ENCODE measurements around the gene LYPD6. TPM values are rescaled to one million over a fixed set of nuclear protein-coding genes. Genes with fewer than 3 reads are reported as not detected.

Gene LYPD6
- total RNA-seq, 1 donor from 2014 or later = 4.1 TPM

- peaks cover 15% of the 10 kb centered on the region for H3K4me1 ChIP-seq
- no peaks in the 10 kb centered on the region for H3K27me3 ChIP-seq
- Mint-ChIP-seq H3K27me3 (ENCODE audit: insufficient read depth, low read depth) (peaks cover 3% of the 10 kb centered on the region), H3K9me3 (peaks cover 25% of the 10 kb centered on the region), H3K4me3 (no peak overlapping the region), H3K4me1 (peaks cover 4% of the 10 kb centered on the region), H3K27ac (no peak overlapping the region), H3K36me3 (peaks cover 10% of the 10 kb centered on the region)
- H3F3A ChIP-seq (ENCODE audit: low read depth) = no peaks in the 10 kb centered on the region
- no peaks in the 10 kb centered on the region for H3K79me2 ChIP-seq (ENCODE audit: low read depth)
- H3K9me3 ChIP-seq (ENCODE audit: low read depth) = no peaks in the 10 kb centered on the region
- no peak overlapping the region for H3K4me2 ChIP-seq
- H3K36me3 ChIP-seq = no peaks in the 10 kb centered on the region
- no peak overlapping the region for H3K9ac ChIP-seq
- no peak for TF ChIP-seq EZH2 (IDR thresholded peaks at IDR 0.05)
- TF ChIP-seq CTCF (IDR thresholded peaks at IDR 0.05) = no peak
- no peak for TF ChIP-seq EZH2phosphoT487 (IDR thresholded peaks at IDR 0.05)
- H4K20me1 ChIP-seq (ENCODE audit: low read depth) = no peaks in the 10 kb centered on the region
- DNase-seq (ENCODE audit: low spot score) = no peak
- H3K27ac ChIP-seq = no peak overlapping the region
- no peak overlapping the region for H3K4me3 ChIP-seq
- H2AFZ ChIP-seq (replicated peaks) = no peak overlapping the region
These were observed 70.6 kb downstream of the LYPD6 start for GRCh38 chr2:149400997-149401396.

GRCh38 chr2:149409506-149409905 is 79.1 kb downstream of the LYPD6 start:
- TF ChIP-seq CTCF (IDR thresholded peaks at IDR 0.05) (no peak), EZH2 (IDR thresholded peaks at IDR 0.05) (no peak), EZH2phosphoT487 (IDR thresholded peaks at IDR 0.05) (no peak)
- peaks cover 6% of the 10 kb centered on the region for H3K4me1 Mint-ChIP-seq
- H2AFZ ChIP-seq (replicated peaks) = no peak overlapping the region
- H3K79me2 ChIP-seq (ENCODE audit: low read depth) = no peaks in the 10 kb centered on the region
- no peak overlapping the region for H3K27ac ChIP-seq
- H3K9ac ChIP-seq = no peak overlapping the region
- H3K4me3 ChIP-seq = no peak overlapping the region
- H3K36me3 Mint-ChIP-seq = peaks cover 8% of the 10 kb centered on the region
- no peak overlapping the region for H3K4me3 Mint-ChIP-seq
- no peaks in the 10 kb centered on the region for H3K27me3 ChIP-seq
- peaks cover 18% of the 10 kb centered on the region for H3K9me3 Mint-ChIP-seq
- H3K4me2 ChIP-seq = no peak overlapping the region
- no peaks in the 10 kb centered on the region for H4K20me1 ChIP-seq (ENCODE audit: low read depth)
- peaks cover 5% of the 10 kb centered on the region for H3K27me3 Mint-ChIP-seq (ENCODE audit: insufficient read depth, low read depth)
- no peak for DNase-seq (ENCODE audit: low spot score)
- H3K4me1 ChIP-seq = no peaks in the 10 kb centered on the region
- no peaks in the 10 kb centered on the region for H3K9me3 ChIP-seq (ENCODE audit: low read depth)
- H3F3A ChIP-seq (ENCODE audit: low read depth) = no peaks in the 10 kb centered on the region
- no peaks in the 10 kb centered on the region for H3K36me3 ChIP-seq
- no peak overlapping the region for H3K27ac Mint-ChIP-seq

GRCh38 chr2:149410701-149411484 is 80.5 kb downstream of the LYPD6 start:
- H3K4me3 Mint-ChIP-seq = no peak overlapping the region
- Histone ChIP-seq H3K9me3 (ENCODE audit: low read depth) (no peaks in the 10 kb centered on the region), H2AFZ (replicated peaks) (no peak overlapping the region), H3K27ac (no peak overlapping the region), H3K36me3 (no peaks in the 10 kb centered on the region), H3K9ac (no peak overlapping the region), H3K27me3 (no peaks in the 10 kb centered on the region), H3F3A (ENCODE audit: low read depth) (no peaks in the 10 kb centered on the region), H4K20me1 (ENCODE audit: low read depth) (no peaks in the 10 kb centered on the region), H3K79me2 (ENCODE audit: low read depth) (no peaks in the 10 kb centered on the region), H3K4me1 (no peaks in the 10 kb centered on the region), H3K4me2 (no peak overlapping the region), H3K4me3 (no peak overlapping the region)
- no peak overlapping the region for H3K27ac Mint-ChIP-seq
- H3K27me3 Mint-ChIP-seq (ENCODE audit: insufficient read depth, low read depth) = peaks cover 2% of the 10 kb centered on the region
- peaks cover 6% of the 10 kb centered on the region for H3K4me1 Mint-ChIP-seq
- peaks cover 8% of the 10 kb centered on the region for H3K36me3 Mint-ChIP-seq
- no peak for TF ChIP-seq EZH2phosphoT487 (IDR thresholded peaks at IDR 0.05)
- no peak for TF ChIP-seq EZH2 (IDR thresholded peaks at IDR 0.05)
- TF ChIP-seq CTCF (IDR thresholded peaks at IDR 0.05) = no peak
- DNase-seq (ENCODE audit: low spot score) = no peak
- H3K9me3 Mint-ChIP-seq = peaks cover 14% of the 10 kb centered on the region
